ENCODE measurements around the gene DSCAML1. TPM values are rescaled to one million over a fixed set of nuclear protein-coding genes. Genes with fewer than 3 reads are reported as not detected.

The DSCAML1 gene
- total and polyA plus RNA-seq, 3 donors from 2014 or later: 1.6 to 6.1 (median 3.0) TPM

DNA sequence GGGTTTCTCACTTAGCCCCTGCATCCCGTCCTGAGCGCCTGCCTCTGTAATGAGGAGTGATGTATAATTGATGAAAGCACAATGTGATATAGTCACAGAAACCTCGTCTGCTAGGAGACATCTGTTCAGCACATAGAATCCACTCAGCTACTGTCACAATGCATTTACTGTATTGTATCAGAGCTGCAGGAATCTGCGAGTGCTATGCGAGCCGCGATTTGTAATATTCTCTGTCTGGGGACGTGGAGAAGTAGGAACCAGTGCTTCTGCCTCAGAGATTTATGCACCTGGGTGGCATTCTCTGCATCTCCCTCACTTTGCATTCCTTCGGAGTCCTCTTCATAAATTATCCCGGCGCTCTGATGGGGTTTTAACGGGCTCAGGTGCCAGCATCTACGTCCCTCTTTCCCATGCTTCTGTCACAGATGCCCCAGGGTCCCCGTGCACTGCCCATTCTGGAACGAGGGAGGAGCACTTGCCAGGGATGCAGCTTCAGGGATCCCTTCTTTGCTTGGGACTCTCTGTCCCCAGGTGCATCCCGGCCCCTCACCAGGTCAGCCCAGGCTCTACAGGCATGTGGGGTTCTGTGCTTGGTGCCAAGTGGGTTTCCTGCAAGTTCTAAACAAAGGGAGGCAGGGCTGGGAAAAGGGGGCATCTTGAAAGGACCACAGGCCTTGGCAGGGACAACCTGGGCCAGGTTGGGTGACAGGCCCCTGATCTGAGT is 205.5 kb downstream of the DSCAML1 start:
- intact Hi-C loops (cut with DNase I; ENCODE audit: low total_unique reads): no loop called here
- peaks cover 5% of the 10 kb centered on the region for H3K4me1 ChIP-seq
- 84 to 87% methylated on average over 16 of the region's 16 CpGs for WGBS, 2 donors
- no peaks in the 10 kb centered on the region for H3K36me3 ChIP-seq (ENCODE audit: low read depth, missing control alignments)
- no peak overlapping the region for H3K4me3 ChIP-seq
- no peaks in the 10 kb centered on the region for H3K9me3 ChIP-seq
- TF ChIP-seq POLR2A (IDR thresholded peaks at IDR 0.05): no peak
- TF ChIP-seq, protein P1, sequence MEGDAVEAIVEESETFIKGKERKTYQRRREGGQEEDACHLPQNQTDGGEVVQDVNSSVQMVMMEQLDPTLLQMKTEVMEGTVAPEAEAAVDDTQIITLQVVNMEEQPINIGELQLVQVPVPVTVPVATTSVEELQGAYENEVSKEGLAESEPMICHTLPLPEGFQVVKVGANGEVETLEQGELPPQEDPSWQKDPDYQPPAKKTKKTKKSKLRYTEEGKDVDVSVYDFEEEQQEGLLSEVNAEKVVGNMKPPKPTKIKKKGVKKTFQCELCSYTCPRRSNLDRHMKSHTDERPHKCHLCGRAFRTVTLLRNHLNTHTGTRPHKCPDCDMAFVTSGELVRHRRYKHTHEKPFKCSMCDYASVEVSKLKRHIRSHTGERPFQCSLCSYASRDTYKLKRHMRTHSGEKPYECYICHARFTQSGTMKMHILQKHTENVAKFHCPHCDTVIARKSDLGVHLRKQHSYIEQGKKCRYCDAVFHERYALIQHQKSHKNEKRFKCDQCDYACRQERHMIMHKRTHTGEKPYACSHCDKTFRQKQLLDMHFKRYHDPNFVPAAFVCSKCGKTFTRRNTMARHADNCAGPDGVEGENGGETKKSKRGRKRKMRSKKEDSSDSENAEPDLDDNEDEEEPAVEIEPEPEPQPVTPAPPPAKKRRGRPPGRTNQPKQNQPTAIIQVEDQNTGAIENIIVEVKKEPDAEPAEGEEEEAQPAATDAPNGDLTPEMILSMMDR (IDR thresholded peaks at IDR 0.05): no peak
- no peaks in the 10 kb centered on the region for H3K27me3 ChIP-seq
- no peak overlapping the region for H3K27ac ChIP-seq
- no peak for DNase-seq

DNA sequence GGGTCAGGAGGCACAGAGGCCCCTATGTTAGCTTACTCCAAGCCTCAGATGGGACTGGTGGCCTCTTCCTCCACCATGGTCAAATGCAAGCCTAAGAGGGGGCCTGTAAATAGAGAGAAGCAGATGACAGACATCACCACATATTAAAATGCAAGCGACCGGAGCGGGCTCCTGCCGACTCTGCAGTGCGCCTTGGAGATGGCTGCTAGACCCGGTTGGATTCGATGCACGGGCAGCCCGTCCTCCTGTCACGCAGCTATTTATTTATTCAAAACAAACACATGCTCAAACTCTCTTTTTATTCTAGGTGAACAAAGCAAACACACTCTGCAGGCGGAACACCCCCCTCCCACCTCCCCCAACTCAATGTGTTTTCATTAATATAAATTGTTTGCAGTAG is 208.0 kb downstream of the DSCAML1 start:
- peaks cover 9% of the 10 kb centered on the region for H3K4me1 ChIP-seq
- no peaks in the 10 kb centered on the region for H3K36me3 ChIP-seq (ENCODE audit: low read depth, missing control alignments)
- no peaks in the 10 kb centered on the region for H3K9me3 ChIP-seq
- intact Hi-C loops (cut with DNase I; ENCODE audit: low total_unique reads): no loop called here
- no peak for DNase-seq
- WGBS, 2 donors: 90 to 96% methylated on average over 11 of the region's 11 CpGs
- no peak overlapping the region for H3K27ac ChIP-seq
- TF ChIP-seq POLR2A (IDR thresholded peaks at IDR 0.05): no peak
- TF ChIP-seq, protein P1 (IDR thresholded peaks at IDR 0.05): no peak
- no peak overlapping the region for H3K4me3 ChIP-seq
- no peaks in the 10 kb centered on the region for H3K27me3 ChIP-seq

DNA sequence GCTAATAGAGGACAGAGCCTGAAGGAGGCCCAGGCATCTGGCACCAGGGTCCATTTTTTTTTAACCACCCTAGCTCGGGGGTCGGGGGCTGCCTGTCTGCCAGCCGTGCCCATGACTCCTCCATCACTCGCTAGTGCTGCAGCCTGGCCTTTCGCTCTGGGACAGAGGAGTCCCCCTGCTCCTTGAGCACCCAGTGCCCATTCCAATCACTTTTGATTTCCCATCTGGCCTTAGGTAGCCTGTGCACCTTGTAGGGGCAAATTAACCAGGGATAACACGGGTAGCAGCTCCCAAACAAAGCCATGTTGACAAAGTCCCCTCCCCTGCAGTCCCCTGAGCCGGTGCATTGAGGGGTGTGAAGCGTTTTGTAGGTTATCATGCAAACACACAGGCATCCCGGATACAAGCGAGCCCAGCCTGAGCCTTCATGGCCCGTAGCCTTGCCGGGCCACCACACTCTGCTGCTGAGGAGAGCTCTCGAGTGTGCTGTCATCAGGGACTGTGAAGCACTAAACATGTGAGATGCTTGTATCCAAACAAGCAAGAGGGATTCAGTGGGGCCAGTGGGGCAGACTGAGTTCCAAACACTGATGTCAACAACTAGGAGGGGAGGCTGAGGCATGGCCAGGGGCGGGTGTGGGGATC is 208.7 kb downstream of the DSCAML1 start:
- no peaks in the 10 kb centered on the region for H3K27me3 ChIP-seq
- no peaks in the 10 kb centered on the region for H3K9me3 ChIP-seq
- no peak for TF ChIP-seq POLR2A (IDR thresholded peaks at IDR 0.05)
- TF ChIP-seq, protein P1 (IDR thresholded peaks at IDR 0.05): no peak
- no peak overlapping the region for H3K4me3 ChIP-seq
- intact Hi-C loops (cut with DNase I; ENCODE audit: low total_unique reads): no loop called here
- WGBS, 2 donors: 87 to 90% methylated on average over 14 of the region's 14 CpGs
- DNase-seq: no peak
- H3K36me3 ChIP-seq (ENCODE audit: low read depth, missing control alignments): no peaks in the 10 kb centered on the region
- peaks cover 9% of the 10 kb centered on the region for H3K4me1 ChIP-seq
- H3K27ac ChIP-seq: no peak overlapping the region

DNA sequence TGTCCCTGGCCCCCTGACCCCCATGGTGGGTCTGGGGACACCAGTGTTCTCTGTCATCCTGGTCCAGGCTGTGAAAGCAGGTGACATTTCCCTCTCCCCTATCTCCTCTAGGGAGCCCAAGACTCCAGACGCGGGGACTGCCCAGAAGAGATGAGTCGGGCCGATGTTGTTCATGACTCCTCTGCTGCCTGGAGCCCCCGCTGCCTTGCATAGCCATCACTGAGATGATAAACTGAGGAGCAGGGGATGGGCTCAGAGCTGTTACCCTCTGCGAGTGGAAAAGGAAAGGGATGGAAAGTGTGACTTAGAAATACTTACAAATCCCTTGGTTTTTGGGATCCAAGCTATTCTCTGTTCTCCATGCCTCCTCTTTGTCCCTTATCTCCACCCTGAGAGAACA is 209.6 kb downstream of the DSCAML1 start:
- no peaks in the 10 kb centered on the region for H3K36me3 ChIP-seq (ENCODE audit: low read depth, missing control alignments)
- TF ChIP-seq, protein P1 (IDR thresholded peaks at IDR 0.05): no peak
- no peak for TF ChIP-seq POLR2A (IDR thresholded peaks at IDR 0.05)
- no peak overlapping the region for H3K4me3 ChIP-seq
- intact Hi-C loops (cut with DNase I; ENCODE audit: low total_unique reads): no loop called here
- H3K27ac ChIP-seq: no peak overlapping the region
- no peak for DNase-seq
- H3K9me3 ChIP-seq: no peaks in the 10 kb centered on the region
- WGBS, 2 donors: 87 to 92% methylated on average over 4 to 6 of the region's 6 CpGs
- H3K4me1 ChIP-seq: peaks cover 9% of the 10 kb centered on the region
- H3K27me3 ChIP-seq: no peaks in the 10 kb centered on the region

Measured in testis (tissue), 3 donors.